HL-60/S4 treated with retinoic acid at 250 ng/mL for 4 days and 3 days (cell line): ENCODE data around the gene SLX4IP.

Source experiments
- in situ Hi-C: fragments of 300-500 bp; cut with MboI; formaldehyde crosslinking; loops from 2 replicates; pipeline ENCODE4 v1.7.0; 2022; ENCODE audit warnings: low sequenced_read_pairs

The SLX4IP gene

DNA sequence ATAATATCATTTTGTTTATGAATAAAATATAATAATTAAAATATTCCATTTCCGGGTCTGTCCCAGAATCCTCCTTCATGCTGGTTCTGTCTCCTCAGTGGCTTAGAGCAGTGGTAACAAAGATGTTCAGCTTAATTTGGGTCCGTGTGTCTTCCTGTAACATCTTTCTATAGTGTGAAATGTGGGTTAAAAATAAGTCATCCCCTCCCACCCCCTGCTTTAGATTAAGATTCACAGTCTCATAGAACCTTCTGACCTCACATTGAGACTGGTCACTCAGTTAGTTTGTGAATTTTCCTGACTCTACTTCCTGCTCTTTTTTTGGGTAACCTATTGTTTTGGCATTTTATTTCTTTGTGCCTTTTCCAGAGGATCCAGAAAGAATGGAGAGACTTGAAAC lies 55.2 kb downstream of the SLX4IP start:
- in situ Hi-C loops: no loop called here

- in situ Hi-C loops: no loop called here
These were observed 55.6 kb downstream of the SLX4IP start for GRCh38 chr20:10490706-10491105.

DNA sequence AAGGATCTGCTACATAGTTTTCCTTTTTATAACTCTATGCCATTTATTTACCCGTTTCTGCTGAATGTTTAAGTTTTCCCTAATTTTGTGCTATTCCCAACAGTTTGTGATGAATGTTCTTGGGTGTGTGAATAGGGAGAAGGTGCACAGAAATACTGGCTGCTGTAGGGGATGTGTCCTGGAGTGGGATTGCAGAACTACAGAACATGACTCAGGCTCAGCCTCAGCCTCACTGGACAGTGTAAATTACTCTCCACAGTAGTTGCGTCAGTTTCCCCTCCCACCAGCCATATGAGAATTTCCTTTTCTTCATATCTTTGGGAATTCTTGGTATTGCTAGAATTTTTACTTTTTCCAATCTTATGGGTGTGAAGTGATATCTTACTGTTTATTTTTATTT lies 57.0 kb downstream of the SLX4IP start:
- in situ Hi-C loops: no loop called here

DNA sequence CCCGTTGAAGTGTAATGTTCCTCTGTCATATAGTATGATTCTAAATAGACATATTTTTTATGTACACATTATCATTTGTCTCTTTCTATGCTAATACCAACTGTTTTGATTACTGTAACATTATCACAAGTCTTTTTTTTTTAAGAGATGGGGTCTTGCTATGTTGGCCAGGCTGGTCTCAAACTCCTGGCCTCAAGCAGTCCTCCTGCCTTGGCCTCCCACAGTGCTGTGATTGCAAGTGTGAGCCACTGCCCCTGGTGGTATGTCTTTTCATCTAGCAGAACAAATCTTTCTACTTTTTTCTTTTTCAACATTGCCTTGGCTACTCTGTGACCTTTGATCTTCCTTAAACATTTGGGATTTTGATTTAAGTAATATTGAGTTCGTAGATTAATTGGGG lies 57.7 kb downstream of the SLX4IP start:
- in situ Hi-C loops: no loop called here

- in situ Hi-C loops: no loop called here
These were observed 60.1 kb downstream of the SLX4IP start for GRCh38 chr20:10495173-10495572.

- in situ Hi-C loops: no loop called here
These were observed 61.4 kb downstream of the SLX4IP start for GRCh38 chr20:10496465-10496864.

DNA sequence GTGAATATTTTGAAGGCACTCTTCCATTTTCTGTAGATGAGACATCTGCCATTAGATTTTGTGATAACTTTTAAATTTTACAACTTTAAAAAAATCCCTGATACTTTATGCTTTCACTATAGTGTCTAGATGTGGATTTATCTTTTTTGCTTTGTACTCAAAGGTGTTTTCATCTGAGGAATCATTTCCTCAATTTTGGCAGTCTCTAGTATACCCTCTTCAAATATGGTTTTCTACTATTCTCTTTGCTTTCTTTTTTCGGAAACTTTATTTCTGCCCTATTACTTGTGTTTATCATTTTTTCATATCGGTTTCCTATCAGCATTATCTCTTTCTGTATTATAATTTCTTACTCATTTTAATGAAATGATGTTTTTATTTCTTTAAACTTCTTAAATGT lies 62.2 kb downstream of the SLX4IP start:
- in situ Hi-C loops: no loop called here

DNA sequence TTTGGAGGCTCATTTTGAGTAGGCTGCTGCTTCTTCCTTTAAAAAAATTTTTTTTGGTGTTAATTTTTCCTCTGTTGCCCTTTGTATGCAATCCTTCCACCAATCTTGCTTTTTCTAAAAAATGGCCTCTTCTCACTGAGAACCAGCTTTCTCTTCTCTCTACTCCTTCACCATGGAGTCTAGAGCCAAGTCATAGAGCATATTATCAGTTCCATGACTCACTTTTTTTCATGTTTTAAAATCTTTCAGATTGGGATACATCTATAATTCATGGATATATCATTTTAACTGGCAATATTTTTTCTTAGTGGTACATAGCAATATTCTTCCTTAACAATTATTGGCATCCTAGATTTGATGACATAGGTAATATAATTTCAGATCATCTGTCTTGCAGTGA lies 62.7 kb downstream of the SLX4IP start:
- in situ Hi-C loops: no loop called here

DNA sequence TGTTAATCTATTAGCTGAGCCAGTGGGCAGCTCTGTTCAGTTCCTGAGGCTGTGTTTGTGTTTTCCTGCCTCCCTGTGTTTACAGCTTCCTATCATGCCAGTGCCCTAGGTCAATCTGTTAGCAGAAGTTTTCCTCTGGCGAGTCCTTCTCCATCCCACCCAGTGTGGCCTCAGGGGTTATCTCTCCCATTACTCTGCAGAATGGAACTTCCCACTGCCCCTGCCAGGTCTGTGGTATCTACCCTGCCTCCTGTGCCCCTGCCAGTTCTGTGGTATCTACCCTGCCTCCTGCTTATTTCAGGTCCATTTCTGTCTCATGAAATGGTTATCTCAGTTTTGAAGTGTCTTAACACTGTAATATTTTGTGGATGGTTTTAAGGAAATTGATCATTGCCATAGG lies 63.1 kb downstream of the SLX4IP start:
- in situ Hi-C loops: no loop called here

GRCh38 chr20:10501402-10501801 lies 66.3 kb downstream of the SLX4IP start:
- in situ Hi-C loops: no loop called here

DNA sequence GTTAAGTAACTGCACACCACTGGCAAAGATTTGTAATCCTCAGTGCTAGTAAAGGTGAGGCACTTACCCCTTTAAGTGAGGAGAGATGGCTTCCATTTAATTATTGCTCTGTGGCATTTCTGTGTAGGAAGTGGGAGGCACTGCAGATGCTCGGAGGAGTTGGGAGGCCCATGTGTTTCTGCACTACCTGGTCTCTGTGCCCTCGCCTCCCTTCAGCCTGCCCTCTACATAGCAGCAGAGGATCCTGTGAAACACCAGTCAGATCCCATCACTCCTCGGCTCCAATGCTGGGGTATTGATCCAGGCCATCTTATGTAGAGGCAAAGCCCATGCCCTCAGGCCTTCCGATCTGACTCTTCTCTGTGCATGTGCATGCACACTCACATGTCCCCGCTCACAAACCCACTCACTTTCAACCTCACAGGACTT lies 67.0 kb downstream of the SLX4IP start:
- in situ Hi-C loops: no loop called here

GRCh38 chr20:10504608-10504993 lies 69.5 kb downstream of the SLX4IP start:
- in situ Hi-C loops: no loop called here

- in situ Hi-C loops: no loop called here
These were observed 70.1 kb downstream of the SLX4IP start for GRCh38 chr20:10504994-10505730.

DNA sequence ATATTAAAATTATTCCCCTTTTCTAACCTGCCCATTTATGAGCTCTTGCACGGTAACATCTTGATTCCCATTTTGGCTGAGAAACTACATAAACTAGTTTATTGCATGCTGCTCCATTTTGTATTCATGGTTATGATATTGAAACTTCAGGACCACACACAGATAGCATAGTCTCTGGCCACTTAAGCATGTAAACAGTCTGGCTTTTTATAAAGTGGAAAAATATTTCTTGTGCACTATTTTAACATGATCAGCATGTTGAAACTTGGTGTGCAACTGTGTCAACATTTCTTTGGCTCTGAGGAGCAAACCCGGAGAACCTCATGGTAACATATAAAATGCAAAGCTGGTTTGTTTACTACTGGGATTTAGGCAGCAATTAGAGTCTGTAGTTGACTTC lies 70.7 kb downstream of the SLX4IP start:
- in situ Hi-C loops: no loop called here

GRCh38 chr20:10507052-10507451 lies 71.9 kb downstream of the SLX4IP start:
- in situ Hi-C loops: no loop called here

DNA sequence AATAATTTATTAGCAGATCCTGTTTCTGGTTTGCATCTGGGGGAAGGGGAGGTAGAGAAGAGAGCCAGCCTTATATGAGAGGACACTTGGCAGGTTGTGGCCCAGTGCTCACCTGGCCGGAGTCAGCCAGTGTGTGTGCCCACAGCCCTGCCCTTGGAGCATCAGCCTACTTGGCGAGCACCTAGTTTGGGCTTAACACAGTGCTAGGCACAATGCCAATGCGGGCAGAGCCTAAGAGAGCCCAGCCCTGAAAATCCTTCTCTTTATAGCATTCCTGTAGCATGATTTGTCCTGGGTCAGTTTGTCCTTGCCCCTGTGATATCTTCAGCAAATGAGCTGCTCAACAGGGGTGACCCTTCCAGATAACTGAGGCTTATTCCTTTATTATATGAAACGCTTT lies 73.0 kb downstream of the SLX4IP start:
- in situ Hi-C loops: no loop called here

DNA sequence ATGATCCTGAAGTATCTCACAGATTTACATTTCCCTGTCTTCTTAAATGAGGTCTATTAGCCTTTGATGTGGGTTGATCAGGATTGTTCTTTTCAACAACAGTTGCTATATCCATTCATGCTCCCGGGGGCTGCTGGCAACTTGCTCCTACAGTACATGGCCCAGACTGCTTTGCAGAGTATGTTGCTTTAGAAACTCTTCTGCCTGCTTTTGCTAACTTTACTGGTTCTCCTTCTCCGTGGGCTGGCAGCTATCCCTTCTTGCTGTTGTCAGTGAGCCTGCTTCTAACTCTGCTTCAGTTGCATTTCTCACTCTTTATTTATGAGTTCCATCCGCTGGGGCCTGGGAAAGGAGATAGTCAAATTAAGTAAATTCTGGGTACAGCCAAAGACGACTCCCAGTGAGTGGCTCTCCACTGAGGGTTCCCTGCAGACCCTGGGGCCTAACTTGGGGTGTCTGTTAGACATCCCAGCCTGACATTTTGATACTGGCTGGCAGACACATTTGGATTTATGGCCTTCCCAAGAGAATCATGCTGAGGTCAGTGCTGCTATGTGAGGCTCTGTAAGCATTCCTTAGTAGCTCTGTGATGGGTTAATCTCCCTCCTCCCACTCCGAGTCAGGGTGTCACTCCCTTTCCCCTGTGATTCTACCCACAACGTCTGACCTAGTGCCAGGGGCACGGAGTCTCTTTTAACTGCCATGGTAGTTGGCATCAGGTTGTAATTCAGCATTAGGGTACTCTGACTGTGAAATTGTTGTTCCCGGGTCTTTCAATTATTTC lies 73.6 kb downstream of the SLX4IP start:
- in situ Hi-C loops: no loop called here

DNA sequence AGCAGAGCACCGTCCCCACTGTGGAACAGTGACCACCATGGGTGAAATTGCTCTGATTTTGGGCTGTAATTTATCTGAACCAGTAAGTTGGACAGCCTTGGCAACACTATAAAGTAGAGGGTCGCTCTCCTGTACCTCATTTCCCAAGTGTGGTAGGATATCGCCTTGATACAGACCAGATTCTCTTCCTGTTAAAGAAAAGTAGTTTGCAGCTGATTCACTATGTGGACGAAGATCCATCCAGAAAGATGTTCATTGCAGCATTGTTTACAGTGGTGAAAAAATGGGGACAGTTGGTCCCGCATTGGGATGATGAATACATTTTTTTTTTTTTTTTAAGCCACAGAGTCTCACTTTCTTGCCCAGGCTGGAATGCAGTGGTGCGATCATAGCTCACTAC lies 74.3 kb downstream of the SLX4IP start:
- in situ Hi-C loops: no loop called here

DNA sequence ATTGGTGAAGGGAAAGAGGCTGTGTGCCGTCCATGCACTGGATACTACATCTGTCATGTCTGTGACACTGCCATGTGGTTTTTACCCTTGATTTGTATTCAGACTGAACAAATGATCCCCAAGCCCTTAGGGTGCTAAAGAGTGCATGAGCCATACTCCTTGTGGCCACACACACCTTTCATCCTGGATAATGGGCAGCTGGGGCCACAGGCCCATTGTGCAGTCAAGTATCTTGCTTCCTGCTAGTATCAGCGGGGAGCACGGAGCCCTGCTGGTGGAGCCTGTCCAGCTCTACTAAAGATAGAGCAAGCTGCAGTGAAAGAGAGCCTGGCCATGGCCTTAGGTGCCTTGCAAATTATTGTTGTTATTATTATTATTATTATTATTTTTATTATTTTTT lies 75.1 kb downstream of the SLX4IP start:
- in situ Hi-C loops: no loop called here

GRCh38 chr20:10511170-10511508 lies 76.0 kb downstream of the SLX4IP start:
- in situ Hi-C loops: no loop called here

GRCh38 chr20:10511509-10512251 lies 76.6 kb downstream of the SLX4IP start:
- in situ Hi-C loops: no loop called here

DNA sequence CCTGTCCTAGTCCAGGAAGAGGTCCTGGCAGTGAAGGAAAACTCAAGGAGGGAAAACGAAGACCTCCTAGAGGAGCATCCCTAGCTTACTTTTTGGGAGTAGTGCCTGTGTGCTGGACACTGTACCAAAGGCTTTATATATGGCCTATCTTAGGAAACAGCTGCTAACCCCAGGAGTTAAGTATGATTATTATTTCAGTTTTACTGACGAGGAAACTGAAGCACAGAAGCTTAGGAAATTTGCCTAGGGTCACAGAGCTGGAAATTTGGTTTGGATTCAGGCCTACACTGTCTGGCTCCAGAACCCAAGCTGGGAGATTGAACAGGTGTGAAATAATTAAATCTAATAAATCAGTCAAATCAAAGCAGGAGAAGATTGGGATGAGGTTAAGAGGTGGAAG lies 78.0 kb downstream of the SLX4IP start:
- in situ Hi-C loops: no loop called here
